Suppressor macrophage treated with lipopolysaccharide for 1 hour (primary cell): ENCODE data around the gene ANKRD7.
"Not testable (repeated sequence)": the region's sequence is repeated elsewhere in the genome, so short reads cannot be mapped to it uniquely, and the experiment has no call there.

Source experiments
- DNase-seq, 3 donors: peaks; one replicate each; pipeline ENCODE4 v3.0.0-alpha.2; 2020 to 2022

The ANKRD7 gene

GRCh38 chr7:118239014-118239413 lies 14.5 kb downstream of the ANKRD7 start:
- no peak for DNase-seq

- not testable (repeated sequence) for DNase-seq
Measured at GRCh38 chr7:118240320-118240719, 15.8 kb downstream of the ANKRD7 start.

GRCh38 chr7:118243695-118244094 lies 19.2 kb downstream of the ANKRD7 start:
- DNase-seq: no peak

- DNase-seq: no peak
Measured at GRCh38 chr7:118245267-118246040, 20.9 kb downstream of the ANKRD7 start.

- DNase-seq: no peak
Measured at GRCh38 chr7:118250860-118251494, 26.5 kb downstream of the ANKRD7 start.

- no peak for DNase-seq
Measured at GRCh38 chr7:118252087-118252486, 27.6 kb downstream of the ANKRD7 start.

GRCh38 chr7:118259115-118259514 lies 34.6 kb downstream of the ANKRD7 start:
- peak; percentile 4 to 59 (median 38) for DNase-seq

GRCh38 chr7:118264836-118265235 lies 40.3 kb downstream of the ANKRD7 start:
- no peak for DNase-seq

GRCh38 chr7:118280319-118281012 lies 56.0 kb downstream of the ANKRD7 start:
- no peak for DNase-seq

GRCh38 chr7:118281196-118281595 lies 56.7 kb downstream of the ANKRD7 start:
- no peak for DNase-seq

GRCh38 chr7:118285358-118285757 lies 60.9 kb downstream of the ANKRD7 start:
- no peak for DNase-seq

GRCh38 chr7:118286131-118286530 lies 61.6 kb downstream of the ANKRD7 start:
- peak in 2 of 3 donors; percentile 30 to 41 for DNase-seq

GRCh38 chr7:118288098-118288497 lies 63.6 kb downstream of the ANKRD7 start:
- DNase-seq: peak in 2 of 3 donors; percentile 47 to 56

GRCh38 chr7:118289476-118289875 lies 65.0 kb downstream of the ANKRD7 start:
- peak; percentile 30 to 43 (median 39) for DNase-seq
